Fibroblast of pulmonary artery (primary cell): Measurements from ENCODE around the gene POLL.

Experiments
- DNase-seq: peaks from one replicate; pipeline ENCODE4 v3.0.0-alpha.2; 2010; ENCODE audit warnings: low read depth
- H3K4me3 ChIP-seq: replicated peaks from 2 replicates; pipeline ENCODE4 v1.5.1; 2011; ENCODE audit warnings: low read depth, mild to moderate bottlenecking, control low read depth, low read length, moderate library complexity
- TF ChIP-seq, protein P1 (sequence below): IDR thresholded peaks from 2 replicates; pipeline ENCODE4 v1.5.1; 2011; ENCODE audit warnings: mild to moderate bottlenecking, control low read depth, low read length, inconsistent platforms; ENCODE audit errors: missing control alignments

Gene POLL

DNA sequence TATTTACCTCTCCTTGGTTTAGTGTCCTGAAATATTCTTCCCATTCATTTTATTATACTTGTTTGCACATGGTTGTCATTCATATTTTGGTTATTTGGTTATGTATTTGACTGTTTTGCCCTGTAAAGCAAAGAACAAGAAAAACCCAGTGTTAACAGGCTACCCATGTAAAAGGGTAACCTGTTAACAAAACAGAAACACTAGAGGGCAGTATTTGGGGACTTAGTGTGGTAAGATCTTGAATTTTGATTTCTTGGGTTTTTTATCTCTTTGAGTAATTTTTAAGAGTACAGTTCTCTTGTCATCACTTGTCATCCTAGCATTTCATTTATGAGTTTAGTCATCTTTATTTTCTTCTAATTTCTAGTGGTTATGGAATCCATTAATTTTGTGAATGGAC is 51.3 kb downstream of the POLL start:
- TF ChIP-seq, protein P1, sequence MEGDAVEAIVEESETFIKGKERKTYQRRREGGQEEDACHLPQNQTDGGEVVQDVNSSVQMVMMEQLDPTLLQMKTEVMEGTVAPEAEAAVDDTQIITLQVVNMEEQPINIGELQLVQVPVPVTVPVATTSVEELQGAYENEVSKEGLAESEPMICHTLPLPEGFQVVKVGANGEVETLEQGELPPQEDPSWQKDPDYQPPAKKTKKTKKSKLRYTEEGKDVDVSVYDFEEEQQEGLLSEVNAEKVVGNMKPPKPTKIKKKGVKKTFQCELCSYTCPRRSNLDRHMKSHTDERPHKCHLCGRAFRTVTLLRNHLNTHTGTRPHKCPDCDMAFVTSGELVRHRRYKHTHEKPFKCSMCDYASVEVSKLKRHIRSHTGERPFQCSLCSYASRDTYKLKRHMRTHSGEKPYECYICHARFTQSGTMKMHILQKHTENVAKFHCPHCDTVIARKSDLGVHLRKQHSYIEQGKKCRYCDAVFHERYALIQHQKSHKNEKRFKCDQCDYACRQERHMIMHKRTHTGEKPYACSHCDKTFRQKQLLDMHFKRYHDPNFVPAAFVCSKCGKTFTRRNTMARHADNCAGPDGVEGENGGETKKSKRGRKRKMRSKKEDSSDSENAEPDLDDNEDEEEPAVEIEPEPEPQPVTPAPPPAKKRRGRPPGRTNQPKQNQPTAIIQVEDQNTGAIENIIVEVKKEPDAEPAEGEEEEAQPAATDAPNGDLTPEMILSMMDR: peak; percentile 50
- no peak overlapping the region for H3K4me3 ChIP-seq
- DNase-seq: peak; percentile 44

DNA sequence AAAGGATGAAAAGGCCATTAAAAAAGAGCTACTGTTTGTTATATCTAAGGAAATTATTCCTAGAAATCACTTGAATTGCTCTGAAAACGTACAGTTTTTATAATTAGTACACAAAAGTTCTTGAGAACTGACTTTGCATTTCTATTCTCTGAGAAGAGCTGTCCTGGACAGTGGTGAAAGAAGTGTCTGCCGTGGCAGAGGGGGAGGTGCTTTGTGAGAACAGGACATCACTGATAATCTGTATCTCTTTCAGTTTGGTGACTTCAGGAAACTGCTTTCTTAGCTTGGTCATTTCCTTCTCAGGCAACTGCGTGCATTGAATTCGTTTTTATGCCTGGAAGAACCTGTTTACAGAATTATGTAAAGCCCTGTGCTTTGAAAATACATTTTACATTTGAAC is 52.1 kb downstream of the POLL start:
- TF ChIP-seq, protein P1: no peak
- peak; percentile 18 for DNase-seq
- H3K4me3 ChIP-seq: no peak overlapping the region

DNA sequence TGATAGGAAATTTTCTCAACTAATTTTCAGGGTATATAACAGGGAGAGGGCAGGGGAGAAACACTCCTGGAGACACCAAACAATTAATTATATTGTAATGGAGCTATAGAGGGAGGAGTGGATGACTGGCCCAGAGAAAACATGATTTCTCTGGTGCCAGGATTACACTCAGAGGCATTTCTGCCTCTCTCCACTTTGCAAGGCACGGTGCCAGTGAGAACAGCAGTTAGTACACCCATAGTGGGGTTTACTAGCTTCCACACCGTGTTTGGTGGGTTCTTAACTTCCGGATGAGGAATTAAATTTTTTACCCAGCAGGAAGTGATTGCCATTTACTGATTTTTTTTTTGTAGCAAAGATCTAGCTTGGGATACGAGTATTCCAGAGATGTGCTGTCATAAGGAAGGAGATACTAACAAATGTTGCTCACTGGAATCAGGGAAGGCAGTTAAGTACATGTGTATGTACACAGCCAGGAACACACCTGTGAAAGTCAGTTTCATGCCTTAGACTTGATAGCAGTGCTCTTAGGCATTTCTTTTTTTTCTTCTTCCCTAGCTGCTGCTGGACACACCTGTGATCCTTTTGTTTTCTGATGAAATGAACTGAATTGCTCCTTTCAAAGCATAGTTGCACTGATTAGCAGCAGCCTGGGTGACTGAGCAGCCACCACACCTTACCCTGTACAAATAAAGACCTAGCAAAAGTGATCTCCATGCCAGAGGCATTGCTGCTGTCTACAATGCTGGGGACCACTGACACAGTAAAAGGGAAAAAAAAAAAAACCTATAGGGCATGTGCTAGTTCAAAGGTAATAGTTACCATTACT is 58.1 kb downstream of the POLL start:
- H3K4me3 ChIP-seq: no peak overlapping the region
- DNase-seq: no peak
- TF ChIP-seq, protein P1: no peak

DNA sequence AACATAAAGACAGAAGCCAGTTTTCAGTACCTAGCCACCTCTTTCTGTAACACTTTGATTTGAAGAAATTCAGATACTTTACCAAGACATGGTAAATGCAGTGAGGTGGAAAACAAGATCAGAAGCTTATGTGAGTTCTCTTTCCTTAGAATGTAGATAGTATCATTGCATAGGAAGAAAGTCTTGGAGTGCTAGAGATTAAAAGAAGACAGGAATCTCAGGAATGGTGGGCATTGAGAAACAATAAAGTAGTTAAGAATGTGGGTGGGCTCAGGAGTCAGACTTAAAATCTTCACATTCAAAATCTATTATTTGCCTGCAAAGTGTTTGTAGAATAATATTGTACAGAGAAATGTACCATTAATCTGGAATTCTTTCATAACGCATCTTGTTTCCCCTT is 58.9 kb downstream of the POLL start:
- H3K4me3 ChIP-seq: no peak overlapping the region
- TF ChIP-seq, protein P1: no peak
- DNase-seq: peak; percentile 7
